Measurements from ENCODE around the gene IMPDH1. TPM values are rescaled to one million over a fixed set of nuclear protein-coding genes. Genes with fewer than 3 reads are reported as not detected.
A peak's percentile ranks its signal among the peaks of the same experiment; 100 is the strongest.

IMPDH1 gene
- total RNA-seq, 1 donor from 2014 or later, result 112 TPM

DNA sequence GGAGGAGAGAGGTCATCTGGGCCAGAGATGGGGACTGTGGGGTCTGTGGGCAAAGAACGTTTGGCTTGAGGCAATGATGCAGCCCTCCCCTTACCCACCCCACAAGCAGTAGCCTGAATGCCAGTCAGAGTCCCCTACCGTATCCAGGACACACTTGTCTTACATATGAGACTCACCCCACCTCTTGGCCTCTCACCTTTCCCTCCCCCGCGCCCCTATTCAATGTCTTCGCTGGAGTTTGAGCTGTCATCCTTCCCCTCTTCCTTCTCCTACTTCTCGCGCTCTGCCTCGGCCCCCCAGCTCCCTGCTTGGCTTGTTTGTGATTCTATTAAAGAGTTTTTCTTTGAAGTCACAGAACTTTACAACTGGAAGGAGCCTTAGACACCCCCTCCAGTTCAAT, 57.1 kb downstream of the IMPDH1 start:
- no peaks in the 10 kb centered on the region for H3K36me3 Mint-ChIP-seq (ENCODE audit: low read depth)
- H3K27ac Mint-ChIP-seq, result no peak overlapping the region
- no peak for DNase-seq (ENCODE audit: low spot score)
- H3K9me3 Mint-ChIP-seq, result no peaks in the 10 kb centered on the region
- H3K4me1 Mint-ChIP-seq (ENCODE audit: low read depth), result peaks cover 9% of the 10 kb centered on the region
- peaks cover 46% of the 10 kb centered on the region for H3K27me3 Mint-ChIP-seq (ENCODE audit: low read depth)
- no peak overlapping the region for H3K4me3 Mint-ChIP-seq (ENCODE audit: low read depth)
- intact Hi-C loops (cut with micrococcal nuclease), result no loop called here

DNA sequence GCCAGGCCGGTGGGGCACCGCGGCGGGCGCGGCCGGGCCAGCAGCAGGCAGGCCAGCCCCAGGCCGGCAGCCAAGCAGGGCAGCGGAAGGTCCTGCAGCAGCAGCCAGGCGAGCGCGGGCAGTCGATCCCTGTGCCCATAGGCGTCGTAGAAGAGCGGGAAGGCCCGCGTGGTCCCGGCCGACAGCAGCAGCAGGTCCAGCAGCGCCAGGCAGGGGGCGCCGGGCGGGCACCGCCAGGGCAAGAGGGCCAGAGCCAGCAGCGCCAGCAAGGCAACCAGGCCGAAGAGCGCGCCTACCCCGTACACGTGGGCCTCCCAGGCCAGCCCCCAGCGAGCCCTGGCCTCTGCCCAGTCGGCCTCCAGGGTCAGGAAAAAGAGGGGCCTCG, 57.6 kb downstream of the IMPDH1 start:
- Mint-ChIP-seq H3K27ac (no peak overlapping the region), H3K36me3 (ENCODE audit: low read depth) (no peaks in the 10 kb centered on the region), H3K9me3 (no peaks in the 10 kb centered on the region), H3K4me3 (ENCODE audit: low read depth) (no peak overlapping the region), H3K27me3 (ENCODE audit: low read depth) (peaks cover 49% of the 10 kb centered on the region), H3K4me1 (ENCODE audit: low read depth) (peaks cover 9% of the 10 kb centered on the region)
- intact Hi-C loops (cut with micrococcal nuclease), result no loop called here
- no peak for DNase-seq (ENCODE audit: low spot score)

DNA sequence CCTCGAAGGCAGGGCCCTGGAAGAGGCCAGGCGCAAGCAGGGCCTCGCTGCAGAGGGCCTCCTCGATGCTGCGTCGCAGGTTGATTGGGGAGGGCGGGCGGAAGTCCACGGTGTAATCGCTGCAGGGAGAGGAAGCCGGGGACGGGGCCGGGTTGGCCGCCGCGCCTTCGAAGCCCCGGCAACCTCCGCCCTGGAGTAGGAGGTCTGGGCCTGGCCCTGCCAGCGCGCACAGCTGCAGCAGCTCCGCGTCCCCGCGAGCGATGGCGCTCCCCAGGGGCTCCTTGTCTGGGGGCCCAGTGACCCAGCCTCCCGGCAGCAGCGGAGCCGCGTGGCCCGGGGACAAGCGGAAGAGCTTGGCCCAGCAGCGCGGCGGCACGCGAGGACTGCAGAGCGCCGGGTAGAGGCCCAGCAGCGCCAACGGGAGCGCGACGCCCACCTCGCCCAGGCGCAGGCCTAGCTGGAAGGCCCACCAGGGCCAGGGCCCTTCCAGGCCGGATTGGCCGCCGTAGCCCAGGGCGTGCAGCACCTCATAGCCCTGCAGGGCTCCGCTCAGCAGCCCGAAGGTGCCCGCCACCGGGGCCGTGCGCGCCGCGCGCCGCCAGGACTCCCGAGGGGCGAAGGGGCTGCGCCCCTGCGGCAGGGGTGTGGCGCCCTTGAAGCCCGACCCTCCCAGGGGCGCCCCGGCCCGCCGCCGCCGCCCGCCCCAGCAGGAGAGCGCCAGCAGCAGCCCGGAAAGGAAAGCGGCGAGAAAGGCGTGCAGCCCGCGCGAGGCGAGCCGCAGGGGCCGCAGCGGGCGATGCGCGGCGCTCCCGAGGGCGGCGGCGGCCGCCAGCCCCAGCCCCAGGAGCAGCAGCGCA, 58.3 kb downstream of the IMPDH1 start:
- Mint-ChIP-seq H3K9me3 (no peaks in the 10 kb centered on the region), H3K4me3 (ENCODE audit: low read depth) (no peak overlapping the region), H3K27ac (no peak overlapping the region), H3K27me3 (ENCODE audit: low read depth) (peaks cover 49% of the 10 kb centered on the region), H3K36me3 (ENCODE audit: low read depth) (no peaks in the 10 kb centered on the region), H3K4me1 (ENCODE audit: low read depth) (peaks cover 9% of the 10 kb centered on the region)
- no peak for DNase-seq (ENCODE audit: low spot score)
- intact Hi-C loops (cut with micrococcal nuclease), result no loop called here

GRCh38 chr7:128350708-128351295, 59.0 kb downstream of the IMPDH1 start:
- H3K36me3 Mint-ChIP-seq (ENCODE audit: low read depth), result no peaks in the 10 kb centered on the region
- peaks cover 48% of the 10 kb centered on the region for H3K27me3 Mint-ChIP-seq (ENCODE audit: low read depth)
- no peaks in the 10 kb centered on the region for H3K9me3 Mint-ChIP-seq
- intact Hi-C loops (cut with micrococcal nuclease), result no loop called here
- DNase-seq (ENCODE audit: low spot score), result no peak
- no peak overlapping the region for H3K27ac Mint-ChIP-seq
- H3K4me3 Mint-ChIP-seq (ENCODE audit: low read depth), result no peak overlapping the region
- H3K4me1 Mint-ChIP-seq (ENCODE audit: low read depth), result peaks cover 8% of the 10 kb centered on the region

GRCh38 chr7:128349466-128349825, 60.3 kb downstream of the IMPDH1 start:
- Mint-ChIP-seq H3K4me1 (ENCODE audit: low read depth) (peaks cover 3% of the 10 kb centered on the region), H3K27ac (no peak overlapping the region), H3K36me3 (ENCODE audit: low read depth) (no peaks in the 10 kb centered on the region), H3K4me3 (ENCODE audit: low read depth) (no peak overlapping the region), H3K9me3 (no peaks in the 10 kb centered on the region), H3K27me3 (ENCODE audit: low read depth) (peaks cover 43% of the 10 kb centered on the region)
- intact Hi-C loops (cut with micrococcal nuclease), result no loop called here
- DNase-seq (ENCODE audit: low spot score), result no peak

DNA sequence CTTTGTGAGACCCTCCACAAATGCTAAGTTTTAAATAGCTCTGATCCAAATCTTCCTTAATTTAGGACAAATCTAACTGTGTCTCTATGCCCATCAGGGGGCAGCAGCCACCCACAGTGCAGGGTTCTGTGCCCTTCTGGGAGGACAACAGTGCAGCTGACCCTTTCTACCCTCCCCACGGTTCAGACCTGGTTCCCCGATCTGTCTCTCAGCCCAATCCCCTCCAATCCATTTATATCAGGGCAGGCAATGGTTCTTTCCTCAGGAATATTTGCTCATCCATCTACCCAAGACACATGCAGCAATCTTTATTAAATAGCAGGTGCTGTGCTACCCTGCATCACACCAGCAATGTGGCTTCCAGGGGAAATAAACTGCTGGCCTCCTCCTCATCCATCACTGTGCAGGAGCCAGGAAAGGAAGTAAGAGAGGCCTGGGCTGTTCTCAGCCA, 62.1 kb downstream of the IMPDH1 start:
- Mint-ChIP-seq H3K4me3 (ENCODE audit: low read depth) (no peak overlapping the region), H3K36me3 (ENCODE audit: low read depth) (no peaks in the 10 kb centered on the region), H3K27ac (no peak overlapping the region), H3K27me3 (ENCODE audit: low read depth) (peaks cover 29% of the 10 kb centered on the region), H3K9me3 (no peaks in the 10 kb centered on the region), H3K4me1 (ENCODE audit: low read depth) (peaks cover 7% of the 10 kb centered on the region)
- DNase-seq (ENCODE audit: low spot score), result no peak
- intact Hi-C loops (cut with micrococcal nuclease), result loop anchor here (1.0 kb wide), 1 partner anchor 40 kb away; no protein-coding TSS in a partner anchor

DNA sequence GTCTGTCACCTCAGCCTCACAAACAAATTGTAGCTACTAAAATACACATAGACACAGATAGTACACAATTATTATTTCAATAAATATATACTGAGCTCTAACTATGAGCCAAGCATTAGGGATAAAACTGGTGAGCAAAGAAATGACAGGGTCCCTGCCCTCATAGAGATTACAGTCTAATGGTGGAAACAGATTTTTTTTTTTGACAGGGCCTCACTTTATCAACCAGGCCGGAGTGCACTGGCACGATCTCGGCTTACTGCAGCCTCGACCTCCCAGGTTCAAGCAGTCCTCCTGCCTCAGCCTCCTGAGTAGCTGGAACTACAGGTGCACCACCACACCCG, 65.4 kb downstream of the IMPDH1 start:
- intact Hi-C loops (cut with micrococcal nuclease), result loop anchor here (5.0 kb wide), 1 partner anchor 113 kb away; the partner anchor contains the start of gene HILPDA
- Mint-ChIP-seq H3K9me3 (no peaks in the 10 kb centered on the region), H3K27ac (no peak overlapping the region), H3K27me3 (ENCODE audit: low read depth) (peaks cover 17% of the 10 kb centered on the region), H3K4me1 (ENCODE audit: low read depth) (peaks cover 20% of the 10 kb centered on the region), H3K4me3 (ENCODE audit: low read depth) (no peak overlapping the region), H3K36me3 (ENCODE audit: low read depth) (peaks cover 7% of the 10 kb centered on the region)
- DNase-seq (ENCODE audit: low spot score), result no peak

DNA sequence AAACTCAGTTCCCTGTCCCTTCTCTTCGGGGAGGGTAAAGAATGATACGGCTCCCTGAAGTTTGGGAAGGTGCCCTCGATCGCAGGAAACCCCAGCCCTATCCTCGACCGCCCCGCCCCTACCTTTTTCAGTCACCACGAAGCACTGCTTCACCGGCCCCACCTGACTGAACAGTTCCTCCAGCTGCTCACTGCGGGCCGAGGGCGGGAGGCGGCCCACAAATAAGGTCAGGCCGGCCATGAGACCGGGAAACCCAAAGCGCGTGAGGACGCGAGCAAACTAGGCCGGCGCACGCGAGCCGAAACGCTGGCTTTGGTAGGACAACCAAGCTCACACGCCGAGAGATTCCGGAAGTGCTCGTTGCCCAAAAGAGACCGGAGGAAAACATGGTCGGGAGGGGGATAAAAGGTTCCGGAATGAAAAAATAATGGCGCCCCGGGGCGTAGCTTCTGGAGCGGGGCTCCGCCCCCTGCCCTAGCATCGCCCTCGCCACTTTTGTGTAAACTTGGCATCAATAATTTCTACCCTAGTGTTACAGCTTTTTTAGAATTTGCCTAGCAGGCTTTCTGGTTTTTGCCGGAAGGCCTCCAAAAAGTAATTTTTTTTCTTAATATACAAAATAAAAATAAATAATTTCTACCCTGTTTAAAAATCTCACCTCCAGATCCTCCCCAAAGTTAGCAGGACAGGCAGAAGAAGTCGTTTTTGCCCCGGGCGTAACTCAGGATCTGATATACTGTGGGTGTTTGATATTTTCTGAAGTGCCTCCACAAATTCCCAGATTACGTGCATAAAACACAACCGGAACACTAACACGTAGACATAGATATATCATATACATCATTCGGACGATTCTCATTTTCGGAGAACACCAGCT, 66.0 kb downstream of the IMPDH1 start, which contains the start of gene RBM28:
TSS of gene RBM28 (minus strand) at position 355 of the 877 bp plus-strand sequence. CDS start at position 240, 115 bp downstream.
- peak within 1 kb of the TSS; percentile 92 for H3K4me3 Mint-ChIP-seq (ENCODE audit: low read depth)

More for the DNA sequence above, 66.0 kb downstream of the IMPDH1 start, which contains the start of gene RBM28:
- peaks cover 12% of the 10 kb centered on the region for H3K27me3 Mint-ChIP-seq (ENCODE audit: low read depth)
- intact Hi-C loops (cut with micrococcal nuclease), result loop anchor here (2.0 to 5.0 kb wide), 2 partner anchors 114 to 133 kb away; partner anchors contain the start of genes HILPDA and METTL2B
- peaks cover 8% of the 10 kb centered on the region for H3K36me3 Mint-ChIP-seq (ENCODE audit: low read depth)
- H3K27ac Mint-ChIP-seq, result peak within 1 kb of the TSS; percentile 83
- DNase-seq (ENCODE audit: low spot score), result peak; percentile 84
- H3K4me1 Mint-ChIP-seq (ENCODE audit: low read depth), result peaks cover 20% of the 10 kb centered on the region
- no peaks in the 10 kb centered on the region for H3K9me3 Mint-ChIP-seq

Other genes with a start within 250 kb of the IMPDH1 start
- gene LEP, start 168.7 kb downstream of the IMPDH1 start, total RNA-seq, result not detected in 2 replicates
- gene RBM28, start 66.1 kb downstream of the IMPDH1 start, total RNA-seq, result 66.7 and 67.7 TPM in 2 replicates
- 0.39 and 0.55 TPM in 2 replicates for gene PRRT4, start 48.3 kb downstream of the IMPDH1 start, total RNA-seq
- gene HILPDA, start 45.9 kb upstream of the IMPDH1 start, total RNA-seq, result 406 and 416 TPM in 2 replicates
- gene METTL2B, start 66.8 kb upstream of the IMPDH1 start, total RNA-seq, result 46.9 and 52.4 TPM in 2 replicates

All from activated T-helper 2 cell treated with anti-CD3 and anti-CD28 coated beads, Interferon-gamma antibody, Interleukin-2, Interleukin-4, amounts not matched to agents 10 μg/mL and 5 μg/mL and 100 μg/mL, durations not matched to agents 14 hours and 24 hours and 36 hours (primary cell).